Duodenal mucosa (tissue), 2 donors: ENCODE data around the gene RPL31.

Experiments used
- H3K27ac ChIP-seq: one replicate; pipeline ENCODE4 v1.7.0; 2013; ENCODE audit warnings: low read depth, low read length
- H3K27me3 ChIP-seq, 2 donors: one replicate each; pipeline ENCODE4 v1.7.0; 2013; ENCODE audit warnings: low read length in 2 of 2, control low read depth in 1 of 2; ENCODE audit not compliant: insufficient read depth in 2 of 2, control insufficient read depth in 1 of 2
- H3K36me3 ChIP-seq, 2 donors: one replicate each; pipeline ENCODE4 v1.7.0; 2013; ENCODE audit warnings: low read length in 2 of 2, control low read depth in 1 of 2; ENCODE audit not compliant: insufficient read depth in 2 of 2, control insufficient read depth in 1 of 2
- H3K4me1 ChIP-seq, 2 donors: one replicate each; pipeline ENCODE4 v1.7.0; 2013; ENCODE audit warnings: low read length in 2 of 2, control low read depth in 1 of 2; ENCODE audit not compliant: insufficient read depth in 2 of 2, control insufficient read depth in 1 of 2
- H3K4me3 ChIP-seq, 2 donors: one replicate each; pipeline ENCODE4 v1.7.0; 2013; ENCODE audit warnings: low read length in 2 of 2, low read depth in 1 of 2
- H3K9ac ChIP-seq, 2 donors: one replicate each; pipeline ENCODE4 v1.7.0; 2013; ENCODE audit warnings: low read length in 2 of 2, low read depth in 1 of 2
- H3K9me3 ChIP-seq, 2 donors: one replicate each; pipeline ENCODE4 v1.7.0; 2013; ENCODE audit warnings: low read length in 2 of 2, control low read depth in 1 of 2; ENCODE audit not compliant: control insufficient read depth in 1 of 2

Gene RPL31

GRCh38 chr2:100962366-100963025 lies 39.6 kb upstream of the RPL31 start:
- Histone ChIP-seq H3K27ac (no peak overlapping the region), H3K9me3 (no peaks in the 10 kb centered on the region), H3K27me3 (no peaks in the 10 kb centered on the region)

GRCh38 chr2:100963026-100963375 lies 39.1 kb upstream of the RPL31 start:
- no peak overlapping the region for H3K9ac ChIP-seq
- no peak overlapping the region for H3K27ac ChIP-seq
- no peak overlapping the region for H3K4me3 ChIP-seq
- no peaks in the 10 kb centered on the region for H3K27me3 ChIP-seq
- H3K36me3 ChIP-seq, result peaks cover 1 to 11% of the 10 kb centered on the region in 2 donors
- H3K9me3 ChIP-seq, result no peaks in the 10 kb centered on the region
- H3K4me1 ChIP-seq, result no peaks in the 10 kb centered on the region

More at GRCh38 chr2:100962366-100963025, 39.6 kb upstream of the RPL31 start:
- Histone ChIP-seq H3K9ac (no peak overlapping the region), H3K36me3 (peaks cover 0 to 7% of the 10 kb centered on the region in 2 donors), H3K4me3 (no peak overlapping the region), H3K4me1 (no peaks in the 10 kb centered on the region)

GRCh38 chr2:100964222-100964621 lies 37.9 kb upstream of the RPL31 start:
- Histone ChIP-seq H3K36me3 (peaks cover 5 to 23% of the 10 kb centered on the region in 2 donors), H3K4me1 (no peaks in the 10 kb centered on the region), H3K27me3 (no peaks in the 10 kb centered on the region), H3K9me3 (no peaks in the 10 kb centered on the region), H3K27ac (no peak overlapping the region), H3K9ac (no peak overlapping the region), H3K4me3 (no peak overlapping the region)

- Histone ChIP-seq H3K4me3 (no peak overlapping the region), H3K27me3 (no peaks in the 10 kb centered on the region), H3K36me3 (peaks cover 5 to 27% of the 10 kb centered on the region in 2 donors), H3K9ac (no peak overlapping the region), H3K27ac (no peak overlapping the region), H3K4me1 (no peaks in the 10 kb centered on the region), H3K9me3 (no peaks in the 10 kb centered on the region)
Measured at GRCh38 chr2:100964681-100965169, 37.4 kb upstream of the RPL31 start.

GRCh38 chr2:100965596-100965995 lies 36.5 kb upstream of the RPL31 start:
- no peaks in the 10 kb centered on the region for H3K4me1 ChIP-seq
- H3K27me3 ChIP-seq, result no peaks in the 10 kb centered on the region
- no peak overlapping the region for H3K4me3 ChIP-seq
- H3K27ac ChIP-seq, result no peak overlapping the region
- H3K9ac ChIP-seq, result no peak overlapping the region
- no peaks in the 10 kb centered on the region for H3K9me3 ChIP-seq
- H3K36me3 ChIP-seq, result peaks cover 5 to 34% of the 10 kb centered on the region in 2 donors

- Histone ChIP-seq H3K9me3 (no peaks in the 10 kb centered on the region), H3K4me3 (no peak overlapping the region), H3K27ac (no peak overlapping the region), H3K27me3 (no peaks in the 10 kb centered on the region), H3K9ac (no peak overlapping the region), H3K4me1 (no peaks in the 10 kb centered on the region), H3K36me3 (peaks cover 8 to 51% of the 10 kb centered on the region in 2 donors)
Measured at GRCh38 chr2:100967716-100968115, 34.4 kb upstream of the RPL31 start.

- peaks cover 10 to 54% of the 10 kb centered on the region in 2 donors for H3K36me3 ChIP-seq
- H3K4me3 ChIP-seq, result no peak overlapping the region
- H3K9ac ChIP-seq, result no peak overlapping the region
- H3K27me3 ChIP-seq, result no peaks in the 10 kb centered on the region
- no peaks in the 10 kb centered on the region for H3K9me3 ChIP-seq
- H3K4me1 ChIP-seq, result no peaks in the 10 kb centered on the region
- no peak overlapping the region for H3K27ac ChIP-seq
Measured at GRCh38 chr2:100968146-100969145, 33.6 kb upstream of the RPL31 start.

- Histone ChIP-seq H3K4me3 (no peak overlapping the region), H3K4me1 (no peaks in the 10 kb centered on the region), H3K9ac (no peak overlapping the region), H3K27me3 (no peaks in the 10 kb centered on the region), H3K36me3 (peaks cover 18 to 69% of the 10 kb centered on the region in 2 donors), H3K27ac (no peak overlapping the region), H3K9me3 (no peaks in the 10 kb centered on the region)
Measured at GRCh38 chr2:100969998-100970397, 32.1 kb upstream of the RPL31 start.

GRCh38 chr2:100971221-100971620 lies 30.9 kb upstream of the RPL31 start:
- Histone ChIP-seq H3K36me3 (peaks cover 21 to 80% of the 10 kb centered on the region in 2 donors), H3K9ac (no peak overlapping the region), H3K9me3 (no peaks in the 10 kb centered on the region), H3K27ac (no peak overlapping the region), H3K27me3 (no peaks in the 10 kb centered on the region), H3K4me1 (no peaks in the 10 kb centered on the region), H3K4me3 (no peak overlapping the region)

- H3K27me3 ChIP-seq, result no peaks in the 10 kb centered on the region
- no peaks in the 10 kb centered on the region for H3K9me3 ChIP-seq
- H3K9ac ChIP-seq, result no peak overlapping the region
- no peaks in the 10 kb centered on the region for H3K4me1 ChIP-seq
- no peak overlapping the region for H3K27ac ChIP-seq
- H3K4me3 ChIP-seq, result no peak overlapping the region
- H3K36me3 ChIP-seq, result peaks cover 25 to 86% of the 10 kb centered on the region in 2 donors
Measured at GRCh38 chr2:100972452-100972851, 29.6 kb upstream of the RPL31 start.
